Measurements from ENCODE around the gene GZMM.

Gene GZMM

GRCh38 chr19:595326-596262, 51.7 kb downstream of the GZMM start:
- peak; percentile 70 for DNase-seq (ENCODE audit: low read depth)
- H3K4me3 ChIP-seq (ENCODE audit: low read length): no peak overlapping the region
- TF ChIP-seq CTCF (conservative IDR thresholded peaks at IDR 0.05; ENCODE audit: low read depth, low read length): no peak

GRCh38 chr19:596263-596655, 52.4 kb downstream of the GZMM start:
- no peak for TF ChIP-seq CTCF (conservative IDR thresholded peaks at IDR 0.05; ENCODE audit: low read depth, low read length)
- no peak for DNase-seq (ENCODE audit: low read depth)
- no peak overlapping the region for H3K4me3 ChIP-seq (ENCODE audit: low read length)

GRCh38 chr19:597406-598315, 53.8 kb downstream of the GZMM start:
- no peak for TF ChIP-seq CTCF (conservative IDR thresholded peaks at IDR 0.05; ENCODE audit: low read depth, low read length)
- no peak overlapping the region for H3K4me3 ChIP-seq (ENCODE audit: low read length)
- DNase-seq (ENCODE audit: low read depth): no peak
